Endothelial cell of umbilical vein (primary cell): Measurements from ENCODE around the gene CX3CR1. TPM values are rescaled to one million over a fixed set of nuclear protein-coding genes. Genes with fewer than 3 reads are reported as not detected.

ENCODE experiments used
- BruUV-seq: library from RNA; stranded (reverse); fragments of 400-500 nt; replicated peaks from 2 replicates; lab custom pipeline; 2021; lab: Mats Ljungman, UMichigan
- CTCF ChIA-PET: fragments of 300-600, 350-600 bp; sonication (Branson Sonifier 250); formaldehyde crosslinking; loops from one replicate; lab custom pipeline; 2021; ENCODE audit warnings: antibody characterized with exemption, inconsistent platforms; lab: Charles Lee
- POLR2A ChIA-PET: fragments of 300-600, 350-600 bp; sonication (Branson Sonifier 250); formaldehyde crosslinking; loops from one replicate; lab custom pipeline; 2021; ENCODE audit warnings: antibody characterized with exemption, inconsistent platforms; lab: Charles Lee
- DNase-seq: peaks from one replicate; pipeline ENCODE4 v3.0.0-alpha.2; 2011; ENCODE audit warnings: low read depth, low spot score
- FAIRE-seq: peaks from 2 replicates; lab custom pipeline; 2011; peaks lifted over from hg19 to GRCh38; lab: Jason Lieb, UNC
- H2AFZ ChIP-seq: 2 replicates; pipeline ENCODE4 v1.6.0; 2012; ENCODE audit warnings: low read depth, low read length, control low read depth, inconsistent platforms
- H3K27ac ChIP-seq: 2 replicates; pipeline ENCODE4 v1.5.1; 2011; ENCODE audit warnings: low read depth, mild to moderate bottlenecking, control low read depth, low read length, moderate library complexity; ENCODE audit not compliant: insufficient read depth
- H3K27me3 ChIP-seq, 2 experiments: 2 replicates each; pipeline versions ENCODE4 v1.6.0 to v1.6.1; 2011; ENCODE audit warnings: low read length in 2 of 2, mixed read lengths in 1 of 2; ENCODE audit not compliant: control insufficient read depth in 2 of 2, insufficient read depth in 2 of 2
- H3K36me3 ChIP-seq, 2 experiments: 2 replicates in 1 of 2; 3 replicates in 1 of 2; pipeline ENCODE4 v1.5.1; 2011; ENCODE audit warnings: low read length in 2 of 2, mild to moderate bottlenecking in 1 of 2, moderate library complexity in 1 of 2; ENCODE audit not compliant: control insufficient read depth in 2 of 2, insufficient read depth in 2 of 2; ENCODE audit errors: extremely low read depth in 1 of 2
- H3K4me1 ChIP-seq: 3 replicates; pipeline ENCODE4 v1.5.1; 2011; ENCODE audit warnings: mild to moderate bottlenecking, low read length; ENCODE audit not compliant: control insufficient read depth, insufficient read depth; ENCODE audit errors: extremely low read depth
- H3K4me2 ChIP-seq: 2 replicates; pipeline ENCODE4 v1.6.1; 2011; ENCODE audit warnings: low read length, control low read depth, mixed read lengths; ENCODE audit not compliant: insufficient read depth
- H3K4me3 ChIP-seq, 3 experiments: fragments of 200-600 bp in 1 of 3; sonication (generic), shearing (Covaris generic) in 1 of 3; replicated peaks in 1 of 3; 2 replicates each; pipeline ENCODE4 v1.5.1; 2011 to 2016; ENCODE audit warnings: control low read depth in 3 of 3, low read length in 3 of 3, mild to moderate bottlenecking in 2 of 3, inconsistent platforms in 1 of 3, low read depth in 1 of 3, moderate library complexity in 1 of 3; ENCODE audit not compliant: insufficient read depth in 1 of 3
- H3K79me2 ChIP-seq: 2 replicates; pipeline ENCODE4 v1.6.0; 2012; ENCODE audit warnings: low read length, inconsistent platforms; ENCODE audit not compliant: control insufficient read depth, insufficient read depth
- H3K9ac ChIP-seq: replicated peaks from 2 replicates; pipeline ENCODE3; 2011; ENCODE audit warnings: low read length, control low read depth; ENCODE audit not compliant: insufficient read depth; ENCODE audit errors: extremely low read depth
- H3K9me1 ChIP-seq: replicated peaks from 3 replicates; pipeline ENCODE4 v1.6.0; 2011; ENCODE audit warnings: mild to moderate bottlenecking, low read length; ENCODE audit not compliant: control insufficient read depth, insufficient read depth; ENCODE audit errors: extremely low read depth
- H3K9me3 ChIP-seq: replicated peaks from 2 replicates; pipeline ENCODE4 v1.5.1; 2012; ENCODE audit warnings: low read length, inconsistent platforms; ENCODE audit not compliant: control insufficient read depth, insufficient read depth
- H4K20me1 ChIP-seq: replicated peaks from 2 replicates; pipeline ENCODE3; 2011; ENCODE audit warnings: mild to moderate bottlenecking, low read length; ENCODE audit not compliant: control insufficient read depth, insufficient read depth; ENCODE audit errors: extremely low read depth
- EZH2 ChIP-seq: IDR thresholded peaks from 2 replicates; pipeline ENCODE4 v1.6.1; 2012; ENCODE audit warnings: borderline replicate concordance, low read depth, mild to moderate bottlenecking, moderate library complexity, low read length, inconsistent platforms; ENCODE audit not compliant: severe bottlenecking
- FOS ChIP-seq: IDR thresholded peaks from 2 replicates; pipeline ENCODE4 v1.6.1; 2011; ENCODE audit warnings: mild to moderate bottlenecking, low read length, moderate library complexity, borderline replicate concordance; ENCODE audit not compliant: insufficient read depth
- GATA2 ChIP-seq: IDR thresholded peaks from 2 replicates; pipeline ENCODE4 v1.7.0; 2011; ENCODE audit warnings: low read depth, mild to moderate bottlenecking, moderate library complexity, mixed read lengths, low read length; ENCODE audit not compliant: insufficient read length, insufficient read depth
- JUN ChIP-seq: IDR thresholded peaks from 2 replicates; pipeline ENCODE4 v1.6.1; 2011; ENCODE audit warnings: borderline replicate concordance, low read depth; ENCODE audit not compliant: insufficient read length, insufficient read depth
- MYC ChIP-seq: IDR thresholded peaks from one replicate; pipeline ENCODE4 v1.6.1; 2011; ENCODE audit warnings: mild to moderate bottlenecking, low read depth, low read length
- POLR2A ChIP-seq: IDR thresholded peaks from 2 replicates; pipeline ENCODE4 v1.6.1; 2012; ENCODE audit warnings: low read depth, mild to moderate bottlenecking, control low read depth, low read length
- POLR2AphosphoS5 ChIP-seq: IDR thresholded peaks from 2 replicates; pipeline ENCODE4 v1.6.1; 2012; ENCODE audit warnings: low read depth, mild to moderate bottlenecking, control low read depth, low read length, moderate library complexity; ENCODE audit not compliant: insufficient read depth
- dilution Hi-C: fragments of 300-500 bp; cut with MboI; formaldehyde crosslinking; loops from one replicate; pipeline ENCODE4 v1.15.0; 2019; ENCODE audit warnings: low sequenced_read_pairs; ENCODE audit not compliant: extremely low pct_ligation_motif_present
- intact Hi-C: fragments of 100-400 bp; cut with micrococcal nuclease; formaldehyde crosslinking; loops from one replicate; pipeline ENCODE4 v1.10.0; 2022
- polyA plus RNA-seq, 4 experiments: library from polyadenylated mRNA; depleted of rRNA in 3 of 4; stranded (reverse) in 3 of 4; unstranded in 1 of 4; fragments of >200 nt; gene quantifications; 2 replicates each; pipeline versions ENCODE4 v1.2.1 to v1.2.3, GENCODE V29; 2011 to 2012; ENCODE audit warnings: missing spikeins in 1 of 4
- total RNA-seq: library from RNA; stranded (reverse); gene quantifications from 2 replicates; pipeline ENCODE4 v1.2.3, GENCODE V29; 2021
- TF ChIP-seq, protein P1 (sequence below): IDR thresholded peaks from 2 replicates; pipeline ENCODE4 v1.6.1; 2011; ENCODE audit not compliant: insufficient read depth, insufficient read length
- TF ChIP-seq, protein P2 (sequence below), 2 donors: IDR thresholded peaks; 1 replicate in 1 of 2; 2 replicates in 1 of 2; pipeline ENCODE4 v1.5.1; 2011; ENCODE audit warnings: low read length in 2 of 2, mild to moderate bottlenecking in 2 of 2, moderate library complexity in 2 of 2, control low read depth in 1 of 2, inconsistent platforms in 1 of 2, low read depth in 1 of 2; ENCODE audit not compliant: insufficient read depth in 1 of 2; ENCODE audit errors: extremely low read depth in 1 of 2

The CX3CR1 gene
- total and polyA plus RNA-seq, 2 donors (not counting 3 experiments of a cell fraction or from before 2014, with no cell fraction given) = not detected

GRCh38 chr3:39216176-39216790 is 63.6 kb downstream of the CX3CR1 start:
- H3K9me3 ChIP-seq = no peaks in the 10 kb centered on the region
- H2AFZ ChIP-seq = no peak overlapping the region
- ChIA-PET POLR2A (no interaction called here), CTCF (interaction anchor here (1.2 to 1.7 kb wide), 4 partner anchors 10 to 93 kb away, joined by 3 to 6 read pairs (median 4); no protein-coding TSS in a partner anchor)
- FAIRE-seq (no peak), DNase-seq (no peak)
- H3K79me2 ChIP-seq = no peaks in the 10 kb centered on the region
- H3K4me3 ChIP-seq = no peak overlapping the region
- peaks cover 8 to 13% of the 10 kb centered on the region in 2 experiments for H3K27me3 ChIP-seq
- no peaks in the 10 kb centered on the region for H3K36me3 ChIP-seq
- dilution Hi-C loops = no loop called here
- H3K9ac ChIP-seq = no peak overlapping the region
- H3K4me2 ChIP-seq = no peak overlapping the region
- TF ChIP-seq MYC = no peak
- TF ChIP-seq GATA2 = no peak
- no peak for TF ChIP-seq POLR2AphosphoS5
- TF ChIP-seq, protein P1, sequence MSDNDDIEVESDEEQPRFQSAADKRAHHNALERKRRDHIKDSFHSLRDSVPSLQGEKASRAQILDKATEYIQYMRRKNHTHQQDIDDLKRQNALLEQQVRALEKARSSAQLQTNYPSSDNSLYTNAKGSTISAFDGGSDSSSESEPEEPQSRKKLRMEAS = no peak
- TF ChIP-seq POLR2A = no peak
- TF ChIP-seq, protein P2, sequence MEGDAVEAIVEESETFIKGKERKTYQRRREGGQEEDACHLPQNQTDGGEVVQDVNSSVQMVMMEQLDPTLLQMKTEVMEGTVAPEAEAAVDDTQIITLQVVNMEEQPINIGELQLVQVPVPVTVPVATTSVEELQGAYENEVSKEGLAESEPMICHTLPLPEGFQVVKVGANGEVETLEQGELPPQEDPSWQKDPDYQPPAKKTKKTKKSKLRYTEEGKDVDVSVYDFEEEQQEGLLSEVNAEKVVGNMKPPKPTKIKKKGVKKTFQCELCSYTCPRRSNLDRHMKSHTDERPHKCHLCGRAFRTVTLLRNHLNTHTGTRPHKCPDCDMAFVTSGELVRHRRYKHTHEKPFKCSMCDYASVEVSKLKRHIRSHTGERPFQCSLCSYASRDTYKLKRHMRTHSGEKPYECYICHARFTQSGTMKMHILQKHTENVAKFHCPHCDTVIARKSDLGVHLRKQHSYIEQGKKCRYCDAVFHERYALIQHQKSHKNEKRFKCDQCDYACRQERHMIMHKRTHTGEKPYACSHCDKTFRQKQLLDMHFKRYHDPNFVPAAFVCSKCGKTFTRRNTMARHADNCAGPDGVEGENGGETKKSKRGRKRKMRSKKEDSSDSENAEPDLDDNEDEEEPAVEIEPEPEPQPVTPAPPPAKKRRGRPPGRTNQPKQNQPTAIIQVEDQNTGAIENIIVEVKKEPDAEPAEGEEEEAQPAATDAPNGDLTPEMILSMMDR (IDR thresholded peaks at IDR 0.05; ENCODE audit: extremely low read depth in 1 of 2, insufficient read depth in 1 of 2, low read depth in 1 of 2, low read length in 2 of 2) = no peak
- TF ChIP-seq EZH2 = no peak
- TF ChIP-seq JUN = no peak
- TF ChIP-seq FOS = no peak
- H3K9me1 ChIP-seq = no peaks in the 10 kb centered on the region
- H3K4me1 ChIP-seq = no peaks in the 10 kb centered on the region
- intact Hi-C loops = no loop called here
- no peaks in the 10 kb centered on the region for H4K20me1 ChIP-seq
- no peak overlapping the region for H3K27ac ChIP-seq
- no TSS peak for BruUV-seq
